Pancreas (tissue), 10 donors: Measurements from ENCODE around the gene DPP4. TPM values are rescaled to one million over a fixed set of nuclear protein-coding genes. Genes with fewer than 3 reads are reported as not detected.

Experiments
- ATAC-seq, 4 donors: fragments of 200-7000 bp; cut with Tn5 transposase; one replicate each; pipeline versions ENCODE4 v1.8.0 to v1.9.1; 2020; ENCODE audit warnings: mild to moderate bottlenecking in 4 of 4, moderate library complexity in 4 of 4
- DNase-seq, 6 donors: peaks; one replicate each; pipeline ENCODE4 v3.0.0-alpha.2; 2020
- FAIRE-seq: peaks from 2 replicates; lab custom pipeline; 2012; peaks lifted over from hg19 to GRCh38; lab: Jason Lieb, UNC
- H3K27ac ChIP-seq, 4 donors: fragments of 200-600 bp; sonication (generic); 1 replicate in 3 of 4; 2 replicates in 1 of 4; pipeline versions ENCODE4 v1.5.0 to v1.8.0; 2020
- H3K27me3 ChIP-seq, 4 donors: fragments of 200-600 bp; one replicate each; pipeline ENCODE4 v1.8.0; 2021
- H3K36me3 ChIP-seq, 3 donors: fragments of 200-600 bp; sonication (generic) in 1 of 3; one replicate each; pipeline versions ENCODE4 v1.5.0 to v1.8.0; 2020 to 2021
- H3K4me1 ChIP-seq, 3 donors: fragments of 200-600 bp; one replicate each; pipeline ENCODE4 v1.8.0; 2021
- H3K4me3 ChIP-seq, 4 donors: fragments of 200-600 bp; sonication (generic) in 2 of 4; one replicate each; pipeline versions ENCODE4 v1.5.0 to v1.8.0; 2020 to 2021
- H3K9me3 ChIP-seq, 4 donors: fragments of 200-600 bp; one replicate each; pipeline ENCODE4 v1.8.0; 2021
- WGBS, 2 donors: extraction: QIAGEN DNeasy Blood & Tissue Kit; methylation state at CpG; one replicate each; pipeline ENCODE4 v1.1.7; 2013; 5-methylcytosine and 5-hydroxymethylcytosine counted together
- intact Hi-C, 3 donors: fragments of 100-400 bp; cut with DNase I; formaldehyde crosslinking; loops; one replicate each; pipeline versions ENCODE4 v1.11.1 to v1.14.2; 2022
- polyA plus RNA-seq, 2 donors: library from polyadenylated mRNA; stranded (reverse); fragments of 200-250 nt; gene quantifications; one replicate each; pipeline ENCODE4 v1.2.3, GENCODE V29; 2013
- total RNA-seq, 6 donors: library from RNA; stranded (reverse); fragmentation: NEBNext Ultra II Directional in 4 of 6; extraction: Animal tissue kit (Norgen Biotek cat#: 25700) in 4 of 6; gene quantifications; one replicate each; pipeline versions ENCODE4 v1.2.1 to v1.2.4, GENCODE V29; 2021 to 2023
- TF ChIP-seq, protein P1 (sequence below), 4 donors: fragments of 200-600 bp; sonication (generic) in 3 of 4; IDR thresholded peaks; one replicate each; pipeline versions ENCODE4 v1.5.0 to v1.8.0; 2021; ENCODE audit warnings: antibody characterized with exemption in 4 of 4
- donor health status: healthy with polysubstance abuse.
- donor health status: DM: no; HTN: no; CAD: no; lungs with moderate emphysema.
- donor health status: DM: no; HTN: no; CAD: no.
- donor health status: control.
- donor health status: control.
- donor health status: Bipolar disorder and iron deficiency.
- donor health status: DM: yes; HTN: yes; CAD: no.
- donor health status: DM: no; HTN: no; CAD: no.
- donor health status: DM: no; HTN: no; CAD: no.
- donor health status: DM: yes; HTN: yes; CAD: no.

DPP4 gene
- total and polyA plus RNA-seq, 8 donors = 0.98 to 6.4 (median 2.4) TPM

DNA sequence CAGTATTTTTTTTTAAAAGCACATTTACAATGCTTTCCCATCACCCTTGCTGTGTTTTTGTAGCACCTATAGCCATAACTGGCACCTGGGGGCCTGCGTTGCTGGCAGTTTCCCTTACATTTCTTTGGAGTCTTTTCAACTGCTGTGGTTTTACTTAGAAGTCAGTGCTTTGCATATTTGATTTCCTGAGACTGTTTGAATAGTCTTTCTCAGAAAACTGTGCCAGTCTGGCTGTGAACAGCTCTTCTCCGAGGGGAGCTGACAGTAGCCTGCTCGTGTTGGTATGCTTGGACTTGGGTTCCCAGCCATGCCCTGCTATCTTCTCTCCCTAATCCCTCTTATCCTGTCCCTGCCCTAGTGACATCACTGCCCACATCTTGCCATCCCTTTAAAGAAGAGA, 81.5 kb downstream of the DPP4 start:
- intact Hi-C loops = loop anchor here in 1 of 3 donors (5.0 kb wide), 1 partner anchor 75 kb away; no protein-coding TSS in a partner anchor
- ATAC-seq = no peak
- no peaks in the 10 kb centered on the region for H3K9me3 ChIP-seq
- no peaks in the 10 kb centered on the region for H3K4me1 ChIP-seq
- no peak for FAIRE-seq
- DNase-seq = no peak
- no peaks in the 10 kb centered on the region for H3K36me3 ChIP-seq
- no peak overlapping the region for H3K4me3 ChIP-seq
- WGBS, 2 donors = 60 to 68% methylated on average over 3 of the region's 3 CpGs
- H3K27ac ChIP-seq = no peak overlapping the region
- H3K27me3 ChIP-seq = no peaks in the 10 kb centered on the region
- TF ChIP-seq, protein P1, sequence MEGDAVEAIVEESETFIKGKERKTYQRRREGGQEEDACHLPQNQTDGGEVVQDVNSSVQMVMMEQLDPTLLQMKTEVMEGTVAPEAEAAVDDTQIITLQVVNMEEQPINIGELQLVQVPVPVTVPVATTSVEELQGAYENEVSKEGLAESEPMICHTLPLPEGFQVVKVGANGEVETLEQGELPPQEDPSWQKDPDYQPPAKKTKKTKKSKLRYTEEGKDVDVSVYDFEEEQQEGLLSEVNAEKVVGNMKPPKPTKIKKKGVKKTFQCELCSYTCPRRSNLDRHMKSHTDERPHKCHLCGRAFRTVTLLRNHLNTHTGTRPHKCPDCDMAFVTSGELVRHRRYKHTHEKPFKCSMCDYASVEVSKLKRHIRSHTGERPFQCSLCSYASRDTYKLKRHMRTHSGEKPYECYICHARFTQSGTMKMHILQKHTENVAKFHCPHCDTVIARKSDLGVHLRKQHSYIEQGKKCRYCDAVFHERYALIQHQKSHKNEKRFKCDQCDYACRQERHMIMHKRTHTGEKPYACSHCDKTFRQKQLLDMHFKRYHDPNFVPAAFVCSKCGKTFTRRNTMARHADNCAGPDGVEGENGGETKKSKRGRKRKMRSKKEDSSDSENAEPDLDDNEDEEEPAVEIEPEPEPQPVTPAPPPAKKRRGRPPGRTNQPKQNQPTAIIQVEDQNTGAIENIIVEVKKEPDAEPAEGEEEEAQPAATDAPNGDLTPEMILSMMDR (IDR thresholded peaks at IDR 0.05) = no peak

GRCh38 chr2:161991991-161992390, 82.0 kb downstream of the DPP4 start:
- Histone ChIP-seq H3K36me3 (no peaks in the 10 kb centered on the region), H3K4me1 (no peaks in the 10 kb centered on the region), H3K27ac (no peak overlapping the region), H3K27me3 (no peaks in the 10 kb centered on the region), H3K9me3 (no peaks in the 10 kb centered on the region), H3K4me3 (no peak overlapping the region)
- FAIRE-seq (peak; percentile 41), ATAC-seq (no peak), DNase-seq (no peak)
- TF ChIP-seq, protein P1 (IDR thresholded peaks at IDR 0.05) = no peak
- WGBS, 2 donors = 58 to 63% methylated on average over 1 of the region's 1 CpG
- intact Hi-C loops = loop anchor here in 1 of 3 donors (5.0 kb wide), 1 partner anchor 75 kb away; no protein-coding TSS in a partner anchor

GRCh38 chr2:161990741-161991140, 83.3 kb downstream of the DPP4 start:
- TF ChIP-seq, protein P1 (IDR thresholded peaks at IDR 0.05) = no peak
- ATAC-seq = peak in 2 of 4 donors; percentile 25 to 49
- Histone ChIP-seq H3K4me3 (no peak overlapping the region), H3K9me3 (no peaks in the 10 kb centered on the region), H3K27me3 (no peaks in the 10 kb centered on the region), H3K36me3 (no peaks in the 10 kb centered on the region), H3K4me1 (no peaks in the 10 kb centered on the region), H3K27ac (no peak overlapping the region)
- intact Hi-C loops = loop anchor here in 1 of 3 donors (5.0 kb wide), 1 partner anchor 73 kb away; no protein-coding TSS in a partner anchor
- DNase-seq = no peak
- 95 to 98% methylated on average over 1 of the region's 1 CpG for WGBS, 2 donors
- no peak for FAIRE-seq

DNA sequence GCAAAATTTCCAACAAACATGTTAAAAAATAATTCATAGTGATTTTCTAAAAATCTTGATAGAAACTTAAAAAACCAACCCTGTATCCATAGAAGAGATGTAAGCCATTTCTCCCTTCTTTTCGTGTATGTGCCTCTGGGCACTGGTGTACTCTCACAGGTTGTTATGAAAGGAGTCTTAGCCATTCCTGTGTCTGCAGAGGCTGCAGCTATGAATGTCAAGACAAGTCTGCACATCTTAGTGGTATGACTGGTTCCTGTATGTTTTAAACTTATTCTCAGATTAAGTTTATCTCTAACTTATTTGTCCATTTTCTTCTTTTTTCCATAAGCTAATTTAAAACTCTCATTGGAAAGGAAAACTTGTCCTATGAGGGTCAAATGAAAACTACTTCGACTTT, 84.0 kb downstream of the DPP4 start:
- DNase-seq (no peak), FAIRE-seq (no peak), ATAC-seq (no peak)
- no peaks in the 10 kb centered on the region for H3K4me1 ChIP-seq
- H3K27me3 ChIP-seq = no peaks in the 10 kb centered on the region
- no peak overlapping the region for H3K27ac ChIP-seq
- 57 to 75% methylated on average over 2 of the region's 2 CpGs for WGBS, 2 donors
- no peak overlapping the region for H3K4me3 ChIP-seq
- intact Hi-C loops = loop anchor here in 1 of 3 donors (5.0 kb wide), 1 partner anchor 73 kb away; no protein-coding TSS in a partner anchor
- TF ChIP-seq, protein P1 (IDR thresholded peaks at IDR 0.05) = no peak
- no peaks in the 10 kb centered on the region for H3K36me3 ChIP-seq
- no peaks in the 10 kb centered on the region for H3K9me3 ChIP-seq

GRCh38 chr2:161988589-161988988, 85.4 kb downstream of the DPP4 start:
- FAIRE-seq = no peak
- WGBS, 2 donors = 84 to 87% methylated on average over 1 of the region's 1 CpG
- intact Hi-C loops = no loop called here
- ATAC-seq = no peak
- Histone ChIP-seq H3K9me3 (no peaks in the 10 kb centered on the region), H3K4me3 (no peak overlapping the region), H3K27me3 (no peaks in the 10 kb centered on the region), H3K36me3 (no peaks in the 10 kb centered on the region), H3K4me1 (no peaks in the 10 kb centered on the region), H3K27ac (no peak overlapping the region)
- TF ChIP-seq, protein P1 (IDR thresholded peaks at IDR 0.05) = no peak
- DNase-seq = no peak
